Thyroid gland (tissue), 4 donors: ENCODE data around the gene ZDHHC8. TPM values are rescaled to one million over a fixed set of nuclear protein-coding genes. Genes with fewer than 3 reads are reported as not detected.

Experiments
- DNase-seq, 2 donors: peaks; one replicate each; pipeline ENCODE4 v3.0.0-alpha.2; 2019
- H3K27ac ChIP-seq, 3 donors: fragments of 200-600 bp; sonication (generic); 1 replicate in 2 of 3; 2 replicates in 1 of 3; pipeline ENCODE4 v1.5.1; 2016 to 2019; ENCODE audit warnings: mild to moderate bottlenecking in 1 of 3, moderate library complexity in 1 of 3
- H3K27me3 ChIP-seq: fragments of 200-600 bp; sonication (generic); one replicate; pipeline ENCODE4 v1.5.1; 2019
- H3K36me3 ChIP-seq, 2 donors: fragments of 200-600 bp; sonication (generic); one replicate each; pipeline ENCODE4 v1.5.1; 2016 to 2019
- H3K4me1 ChIP-seq, 2 donors: fragments of 200-600 bp; sonication (generic); one replicate each; pipeline ENCODE4 v1.5.1; 2017 to 2019
- H3K4me3 ChIP-seq, 3 donors: fragments of 200-600 bp; sonication (generic); replicated peaks in 1 of 3; 1 replicate in 2 of 3; 2 replicates in 1 of 3; pipeline ENCODE4 v1.5.1; 2016; ENCODE audit warnings: mild to moderate bottlenecking in 1 of 3
- H3K9me3 ChIP-seq: fragments of 200-600 bp; sonication (generic); one replicate; pipeline ENCODE4 v1.5.1; 2017
- POLR2A ChIP-seq, 2 donors: fragments of 450-650 bp; IDR thresholded peaks; one replicate each; pipeline ENCODE4 v1.6.1; 2017; ENCODE audit warnings: antibody characterized with exemption in 2 of 2, mild to moderate bottlenecking in 2 of 2, moderate library complexity in 1 of 2
- WGBS, 2 donors: methylation state at CpG; one replicate each; pipeline ENCODE4 v1.1.5; 2017; 5-methylcytosine and 5-hydroxymethylcytosine counted together
- intact Hi-C: fragments of 100-400 bp; cut with DNase I; formaldehyde crosslinking; loops from one replicate; pipeline ENCODE4 v1.15.1; 2023
- total RNA-seq, 4 donors: library from RNA; depleted of rRNA; stranded (reverse); fragments of >200 nt; gene quantifications; one replicate each; pipeline ENCODE4 v1.2.3, GENCODE V29; 2016
- TF ChIP-seq, protein P1 (sequence below), 6 experiments: fragments of 200-600 bp in 3 of 6; fragments of 450-650 bp in 3 of 6; sonication (generic) in 3 of 6; IDR thresholded peaks; one replicate each; pipeline ENCODE4 v1.5.1; 2016 to 2019; ENCODE audit warnings: antibody characterized with exemption in 6 of 6, mild to moderate bottlenecking in 2 of 6, inconsistent platforms in 1 of 6, moderate library complexity in 1 of 6

ZDHHC8 gene
- total RNA-seq, 4 donors from 2014 or later: 13.4 to 22.4 (median 18.9) TPM

DNA sequence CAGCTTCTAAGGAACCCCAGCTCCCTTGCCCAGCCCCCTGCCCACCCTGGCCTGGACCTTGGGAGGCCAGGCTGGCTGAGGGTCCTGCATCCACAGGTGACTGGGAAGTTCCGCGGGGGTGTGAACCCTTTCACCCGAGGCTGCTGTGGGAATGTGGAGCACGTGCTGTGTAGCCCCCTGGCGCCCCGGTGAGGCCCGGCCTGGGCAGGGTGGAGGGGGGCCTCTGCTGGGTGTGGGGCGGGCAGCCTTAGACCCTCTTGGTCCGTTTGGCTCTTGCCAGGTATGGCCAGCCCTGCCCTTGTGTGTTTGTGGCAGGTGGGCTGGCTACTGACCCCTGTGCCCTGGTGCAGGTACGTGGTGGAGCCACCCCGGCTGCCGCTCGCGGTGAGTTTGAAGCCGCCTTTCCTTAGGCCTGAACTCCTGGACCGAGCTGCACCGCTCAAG lies 8.9 kb downstream of the ZDHHC8 start:
- no peak for DNase-seq

GRCh38 chr22:20141186-20142077 lies 9.8 kb downstream of the ZDHHC8 start:
- intact Hi-C loops: no loop called here
- DNase-seq: no peak
- Histone ChIP-seq H3K27me3 (no peaks in the 10 kb centered on the region), H3K27ac (no peak overlapping the region), H3K36me3 (peaks cover 0 to 5% of the 10 kb centered on the region in 2 donors), H3K4me1 (peaks cover 0 to 18% of the 10 kb centered on the region in 2 donors), H3K4me3 (no peak overlapping the region), H3K9me3 (no peaks in the 10 kb centered on the region)
- 84 to 87% methylated on average over 5 to 12 of the region's 22 CpGs for WGBS, 2 donors
- no peak for TF ChIP-seq POLR2A (IDR thresholded peaks at IDR 0.05)
- TF ChIP-seq, protein P1, sequence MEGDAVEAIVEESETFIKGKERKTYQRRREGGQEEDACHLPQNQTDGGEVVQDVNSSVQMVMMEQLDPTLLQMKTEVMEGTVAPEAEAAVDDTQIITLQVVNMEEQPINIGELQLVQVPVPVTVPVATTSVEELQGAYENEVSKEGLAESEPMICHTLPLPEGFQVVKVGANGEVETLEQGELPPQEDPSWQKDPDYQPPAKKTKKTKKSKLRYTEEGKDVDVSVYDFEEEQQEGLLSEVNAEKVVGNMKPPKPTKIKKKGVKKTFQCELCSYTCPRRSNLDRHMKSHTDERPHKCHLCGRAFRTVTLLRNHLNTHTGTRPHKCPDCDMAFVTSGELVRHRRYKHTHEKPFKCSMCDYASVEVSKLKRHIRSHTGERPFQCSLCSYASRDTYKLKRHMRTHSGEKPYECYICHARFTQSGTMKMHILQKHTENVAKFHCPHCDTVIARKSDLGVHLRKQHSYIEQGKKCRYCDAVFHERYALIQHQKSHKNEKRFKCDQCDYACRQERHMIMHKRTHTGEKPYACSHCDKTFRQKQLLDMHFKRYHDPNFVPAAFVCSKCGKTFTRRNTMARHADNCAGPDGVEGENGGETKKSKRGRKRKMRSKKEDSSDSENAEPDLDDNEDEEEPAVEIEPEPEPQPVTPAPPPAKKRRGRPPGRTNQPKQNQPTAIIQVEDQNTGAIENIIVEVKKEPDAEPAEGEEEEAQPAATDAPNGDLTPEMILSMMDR (IDR thresholded peaks at IDR 0.05): no peak

More for the DNA sequence above, 8.9 kb downstream of the ZDHHC8 start:
- Histone ChIP-seq H3K27ac (no peak overlapping the region), H3K27me3 (no peaks in the 10 kb centered on the region), H3K4me3 (no peak overlapping the region), H3K36me3 (peaks cover 0 to 5% of the 10 kb centered on the region in 2 donors), H3K9me3 (no peaks in the 10 kb centered on the region), H3K4me1 (peaks cover 0 to 27% of the 10 kb centered on the region in 2 donors)
- intact Hi-C loops: no loop called here
- 90 to 99% methylated on average over 7 to 8 of the region's 17 CpGs for WGBS, 2 donors
- TF ChIP-seq, protein P1 (IDR thresholded peaks at IDR 0.05): no peak
- TF ChIP-seq POLR2A (IDR thresholded peaks at IDR 0.05): no peak

DNA sequence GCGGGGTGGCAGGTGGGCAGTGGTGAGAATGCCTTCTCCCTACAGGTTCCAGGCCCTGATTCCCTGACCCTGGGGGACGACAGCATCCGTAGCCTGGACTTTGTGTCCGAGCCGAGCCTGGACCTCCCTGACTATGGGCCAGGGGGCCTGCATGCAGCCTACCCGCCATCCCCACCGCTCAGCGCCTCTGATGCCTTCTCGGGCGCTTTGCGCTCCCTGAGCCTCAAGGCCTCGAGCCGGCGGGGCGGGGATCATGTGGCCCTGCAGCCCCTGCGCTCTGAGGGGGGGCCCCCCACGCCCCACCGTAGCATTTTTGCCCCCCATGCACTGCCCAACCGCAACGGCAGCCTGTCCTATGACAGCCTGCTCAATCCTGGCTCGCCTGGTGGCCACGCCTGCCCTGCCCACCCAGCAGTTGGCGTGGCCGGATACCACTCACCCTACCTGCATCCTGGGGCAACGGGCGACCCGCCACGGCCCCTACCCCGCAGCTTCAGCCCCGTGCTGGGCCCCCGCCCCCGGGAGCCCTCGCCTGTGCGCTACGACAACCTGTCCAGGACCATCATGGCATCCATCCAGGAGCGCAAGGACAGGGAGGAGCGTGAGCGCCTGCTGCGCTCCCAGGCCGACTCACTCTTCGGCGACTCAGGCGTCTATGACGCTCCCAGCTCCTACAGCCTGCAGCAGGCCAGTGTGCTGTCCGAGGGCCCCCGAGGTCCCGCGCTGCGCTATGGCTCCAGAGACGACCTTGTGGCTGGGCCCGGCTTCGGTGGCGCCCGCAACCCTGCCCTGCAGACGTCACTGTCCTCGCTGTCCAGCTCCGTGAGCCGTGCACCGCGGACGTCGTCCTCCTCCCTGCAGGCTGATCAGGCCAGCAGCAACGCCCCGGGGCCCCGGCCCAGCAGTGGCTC lies 11.4 kb downstream of the ZDHHC8 start:
- DNase-seq: no peak
- 90 to 95% methylated on average over 26 to 43 of the region's 65 CpGs for WGBS, 2 donors
- Histone ChIP-seq H3K36me3 (peaks cover 0 to 5% of the 10 kb centered on the region in 2 donors), H3K27ac (no peak overlapping the region), H3K27me3 (no peaks in the 10 kb centered on the region), H3K4me1 (peaks cover 0 to 3% of the 10 kb centered on the region in 2 donors), H3K4me3 (no peak overlapping the region), H3K9me3 (no peaks in the 10 kb centered on the region)
- TF ChIP-seq, protein P1 (IDR thresholded peaks at IDR 0.05): no peak
- TF ChIP-seq POLR2A (IDR thresholded peaks at IDR 0.05): no peak
- intact Hi-C loops: no loop called here

- no peak for DNase-seq
- Histone ChIP-seq H3K27me3 (no peaks in the 10 kb centered on the region), H3K27ac (no peak overlapping the region), H3K4me3 (no peak overlapping the region), H3K4me1 (no peaks in the 10 kb centered on the region), H3K36me3 (peaks cover 0 to 5% of the 10 kb centered on the region in 2 donors), H3K9me3 (no peaks in the 10 kb centered on the region)
- intact Hi-C loops: no loop called here
- 65 to 88% methylated on average over 6 to 15 of the region's 19 CpGs for WGBS, 2 donors
- no peak for TF ChIP-seq POLR2A (IDR thresholded peaks at IDR 0.05)
- TF ChIP-seq, protein P1 (IDR thresholded peaks at IDR 0.05): no peak
Observed at GRCh38 chr22:20143883-20144665, 12.5 kb downstream of the ZDHHC8 start.
